Measurements from ENCODE around the gene ASCL5.
"Not testable (repeated sequence)": the region's sequence is repeated elsewhere in the genome, so short reads cannot be mapped to it uniquely, and the experiment has no call there.

The ASCL5 gene

GRCh38 chr1:201126832-201127754 lies at the start of gene ASCL5:
Gene ASCL5 (minus strand): TSS chr1:201127184. CDS start chr1:201115372, 11,812 bp downstream.
- no peak for DNase-seq (ENCODE audit: low read depth)

- DNase-seq (ENCODE audit: low read depth), result no peak
Measured at GRCh38 chr1:201175820-201176500, 49.0 kb upstream of the ASCL5 start.

GRCh38 chr1:201173736-201174135 lies 46.8 kb upstream of the ASCL5 start:
- no peak for DNase-seq (ENCODE audit: low read depth)

GRCh38 chr1:201172999-201173610 lies 46.1 kb upstream of the ASCL5 start:
- no peak for DNase-seq (ENCODE audit: low read depth)

GRCh38 chr1:201172326-201172725 lies 45.3 kb upstream of the ASCL5 start:
- no peak for DNase-seq (ENCODE audit: low read depth)

- no peak for DNase-seq (ENCODE audit: low read depth)
Measured at GRCh38 chr1:201171063-201172036, 44.4 kb upstream of the ASCL5 start.

- peak; percentile 40 for DNase-seq (ENCODE audit: low read depth)
Measured at GRCh38 chr1:201170533-201171062, 43.6 kb upstream of the ASCL5 start.

GRCh38 chr1:201169971-201170532 lies 43.1 kb upstream of the ASCL5 start:
- no peak for DNase-seq (ENCODE audit: low read depth)

- DNase-seq (ENCODE audit: low read depth), result no peak
Measured at GRCh38 chr1:201169203-201169602, 42.2 kb upstream of the ASCL5 start.

- DNase-seq (ENCODE audit: low read depth), result no peak
Measured at GRCh38 chr1:201167041-201167991, 40.3 kb upstream of the ASCL5 start.

- no peak for DNase-seq (ENCODE audit: low read depth)
Measured at GRCh38 chr1:201164645-201165044, 37.7 kb upstream of the ASCL5 start.

- DNase-seq (ENCODE audit: low read depth), result no peak
Measured at GRCh38 chr1:201163707-201164106, 36.7 kb upstream of the ASCL5 start.

GRCh38 chr1:201163036-201163435 lies 36.1 kb upstream of the ASCL5 start:
- DNase-seq (ENCODE audit: low read depth), result not testable (repeated sequence)

GRCh38 chr1:201157949-201158348 lies 31.0 kb upstream of the ASCL5 start:
- DNase-seq (ENCODE audit: low read depth), result no peak

GRCh38 chr1:201156819-201157218 lies 29.8 kb upstream of the ASCL5 start:
- no peak for DNase-seq (ENCODE audit: low read depth)

GRCh38 chr1:201156346-201156745 lies 29.4 kb upstream of the ASCL5 start:
- no peak for DNase-seq (ENCODE audit: low read depth)

GRCh38 chr1:201155354-201155753 lies 28.4 kb upstream of the ASCL5 start:
- DNase-seq (ENCODE audit: low read depth), result no peak

- peak; percentile 82 for DNase-seq (ENCODE audit: low read depth)
Measured at GRCh38 chr1:201154389-201155165, 27.6 kb upstream of the ASCL5 start, which contains the start of gene TMEM9. Gene TMEM9 (minus strand): TSS chr1:201154474. CDS start chr1:201153923, 551 bp downstream.
